ENCODE data around the gene COL19A1. TPM values are rescaled to one million over a fixed set of nuclear protein-coding genes. Genes with fewer than 3 reads are reported as not detected.

COL19A1 gene
- total RNA-seq, 1 donor: 1.3 TPM

- DNase-seq (ENCODE audit: low read depth): no peak
- H3K4me3 ChIP-seq (ENCODE audit: low read depth, low read length): no peak overlapping the region
- TF ChIP-seq, protein P1, sequence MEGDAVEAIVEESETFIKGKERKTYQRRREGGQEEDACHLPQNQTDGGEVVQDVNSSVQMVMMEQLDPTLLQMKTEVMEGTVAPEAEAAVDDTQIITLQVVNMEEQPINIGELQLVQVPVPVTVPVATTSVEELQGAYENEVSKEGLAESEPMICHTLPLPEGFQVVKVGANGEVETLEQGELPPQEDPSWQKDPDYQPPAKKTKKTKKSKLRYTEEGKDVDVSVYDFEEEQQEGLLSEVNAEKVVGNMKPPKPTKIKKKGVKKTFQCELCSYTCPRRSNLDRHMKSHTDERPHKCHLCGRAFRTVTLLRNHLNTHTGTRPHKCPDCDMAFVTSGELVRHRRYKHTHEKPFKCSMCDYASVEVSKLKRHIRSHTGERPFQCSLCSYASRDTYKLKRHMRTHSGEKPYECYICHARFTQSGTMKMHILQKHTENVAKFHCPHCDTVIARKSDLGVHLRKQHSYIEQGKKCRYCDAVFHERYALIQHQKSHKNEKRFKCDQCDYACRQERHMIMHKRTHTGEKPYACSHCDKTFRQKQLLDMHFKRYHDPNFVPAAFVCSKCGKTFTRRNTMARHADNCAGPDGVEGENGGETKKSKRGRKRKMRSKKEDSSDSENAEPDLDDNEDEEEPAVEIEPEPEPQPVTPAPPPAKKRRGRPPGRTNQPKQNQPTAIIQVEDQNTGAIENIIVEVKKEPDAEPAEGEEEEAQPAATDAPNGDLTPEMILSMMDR (IDR thresholded peaks at IDR 0.05; ENCODE audit: insufficient read depth, low read depth, low read length): peak; percentile 44
Observed at GRCh38 chr6:70103798-70104197, 237.4 kb downstream of the COL19A1 start.

- TF ChIP-seq, protein P1 (IDR thresholded peaks at IDR 0.05; ENCODE audit: insufficient read depth, low read depth, low read length): peak; percentile 66
- peak; percentile 39 for DNase-seq (ENCODE audit: low read depth)
- H3K4me3 ChIP-seq (ENCODE audit: low read depth, low read length): no peak overlapping the region
Observed at GRCh38 chr6:70107852-70108629, 241.7 kb downstream of the COL19A1 start.

DNA sequence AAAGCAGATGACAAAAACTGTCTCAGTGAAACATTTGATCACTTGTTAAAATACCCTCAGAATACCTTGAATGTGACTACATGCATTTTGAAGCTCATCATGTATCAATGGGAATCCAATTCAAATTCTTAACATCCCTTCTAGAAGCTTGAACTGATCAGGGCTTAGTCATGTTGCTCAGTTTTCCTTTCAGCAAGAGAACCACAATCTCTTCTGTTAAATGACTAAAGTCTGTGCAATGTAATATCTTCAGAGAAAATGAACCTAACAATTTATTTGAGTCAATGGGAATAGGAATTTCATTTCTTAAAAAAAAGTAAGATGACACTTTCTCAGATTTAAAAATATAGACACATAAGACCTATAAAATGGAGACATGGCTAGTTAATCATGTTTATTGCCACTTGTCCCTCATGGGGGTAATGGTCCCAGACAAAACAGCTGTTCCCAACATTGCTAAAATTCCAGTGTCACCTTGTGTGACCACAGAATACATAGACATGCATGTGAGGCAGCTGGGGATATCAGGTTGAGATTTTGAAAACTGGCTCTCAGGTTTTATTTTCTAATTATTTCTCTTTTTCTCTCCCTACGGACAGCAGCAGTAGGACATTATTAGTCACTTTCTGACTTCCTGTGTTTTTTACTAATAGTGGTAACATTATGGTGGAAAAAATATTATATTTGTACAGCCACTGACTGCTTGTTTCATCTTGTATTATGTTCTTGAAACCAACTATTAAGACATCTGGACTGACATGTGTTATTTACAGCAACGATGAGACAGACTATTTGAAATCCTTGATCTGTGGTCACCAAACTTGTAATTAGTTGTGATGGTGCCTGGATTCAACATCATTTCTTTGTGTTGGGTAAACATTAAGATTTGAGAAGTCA lies 244.0 kb downstream of the COL19A1 start:
- DNase-seq (ENCODE audit: low read depth): no peak
- TF ChIP-seq, protein P1 (IDR thresholded peaks at IDR 0.05; ENCODE audit: insufficient read depth, low read depth, low read length): no peak
- H3K4me3 ChIP-seq (ENCODE audit: low read depth, low read length): no peak overlapping the region

DNA sequence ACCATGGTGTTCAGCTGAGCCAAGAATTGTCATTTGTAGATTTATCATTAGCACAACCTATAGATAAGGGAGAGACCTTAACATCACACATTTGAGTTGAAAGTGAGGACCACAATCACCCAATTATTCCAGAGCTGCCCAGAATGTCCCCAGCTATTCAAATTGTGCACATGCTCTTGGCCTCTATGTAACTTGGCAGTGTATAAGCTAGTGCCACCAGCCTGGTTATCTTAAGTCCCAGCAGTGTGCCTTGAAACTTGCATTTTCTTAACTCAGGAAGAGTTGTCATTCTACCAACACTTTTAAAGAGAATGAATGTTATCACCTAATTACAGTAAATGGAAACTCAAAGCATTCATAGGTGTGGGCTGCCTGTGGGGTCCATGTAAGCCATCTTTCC lies 245.4 kb downstream of the COL19A1 start:
- H3K4me3 ChIP-seq (ENCODE audit: low read depth, low read length): no peak overlapping the region
- DNase-seq (ENCODE audit: low read depth): no peak
- TF ChIP-seq, protein P1 (IDR thresholded peaks at IDR 0.05; ENCODE audit: insufficient read depth, low read depth, low read length): no peak

DNA sequence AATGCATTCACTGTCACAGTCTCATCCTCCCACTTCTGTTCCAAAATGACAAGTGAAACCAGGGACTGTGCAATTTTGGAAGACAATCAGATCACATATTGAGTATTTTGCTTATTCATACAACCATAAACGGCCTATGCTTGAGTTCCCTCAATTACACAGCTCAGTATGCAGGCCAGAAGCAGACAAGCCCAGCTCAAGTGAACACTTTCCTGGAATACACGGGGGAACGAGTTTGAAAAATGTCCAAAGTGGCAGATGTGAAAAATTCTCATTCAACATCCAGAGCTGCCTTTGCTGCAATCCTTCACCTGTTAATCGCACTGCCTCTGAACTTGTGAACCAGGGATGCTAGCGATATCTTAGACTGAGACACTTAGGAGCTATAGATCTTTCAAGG lies 246.4 kb downstream of the COL19A1 start:
- TF ChIP-seq, protein P1 (IDR thresholded peaks at IDR 0.05; ENCODE audit: insufficient read depth, low read depth, low read length): no peak
- H3K4me3 ChIP-seq (ENCODE audit: low read depth, low read length): no peak overlapping the region
- no peak for DNase-seq (ENCODE audit: low read depth)

DNA sequence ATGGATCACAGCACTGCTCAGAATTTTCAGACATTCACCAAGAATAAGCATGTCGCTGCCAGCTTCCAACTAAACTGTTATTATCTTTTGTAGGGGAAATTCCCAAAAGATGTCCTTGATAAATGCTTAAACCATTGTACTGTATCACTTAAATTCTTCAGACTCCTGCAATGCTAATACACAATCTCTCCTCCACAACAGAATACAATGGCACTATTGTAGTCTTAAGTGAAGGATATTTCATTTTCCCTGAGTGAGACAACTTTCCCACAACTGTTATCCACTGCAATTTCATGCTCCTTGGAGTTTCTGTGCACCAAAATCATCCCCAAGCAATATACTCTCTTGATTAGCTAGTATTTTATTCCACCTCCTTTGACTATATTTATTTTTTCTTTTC lies 246.8 kb downstream of the COL19A1 start:
- DNase-seq (ENCODE audit: low read depth): no peak
- TF ChIP-seq, protein P1 (IDR thresholded peaks at IDR 0.05; ENCODE audit: insufficient read depth, low read depth, low read length): no peak
- no peak overlapping the region for H3K4me3 ChIP-seq (ENCODE audit: low read depth, low read length)

Measured in fibroblast of villous mesenchyme (primary cell).